Epithelial cell of esophagus (primary cell): ENCODE data around the gene SIN3B.

Experiments
- DNase-seq: peaks from one replicate; pipeline ENCODE4 v3.0.0; 2010; ENCODE audit warnings: low read depth
- H3K4me3 ChIP-seq: 2 replicates; pipeline ENCODE4 v1.5.1; 2011; ENCODE audit warnings: mild to moderate bottlenecking, low read length, control low read depth
- TF ChIP-seq, protein P1 (sequence below): IDR thresholded peaks from 2 replicates; pipeline ENCODE4 v1.5.1; 2011; ENCODE audit warnings: low read depth, mild to moderate bottlenecking, low read length, control low read depth, inconsistent platforms; ENCODE audit not compliant: insufficient read depth; ENCODE audit errors: missing control alignments

Gene SIN3B

DNA sequence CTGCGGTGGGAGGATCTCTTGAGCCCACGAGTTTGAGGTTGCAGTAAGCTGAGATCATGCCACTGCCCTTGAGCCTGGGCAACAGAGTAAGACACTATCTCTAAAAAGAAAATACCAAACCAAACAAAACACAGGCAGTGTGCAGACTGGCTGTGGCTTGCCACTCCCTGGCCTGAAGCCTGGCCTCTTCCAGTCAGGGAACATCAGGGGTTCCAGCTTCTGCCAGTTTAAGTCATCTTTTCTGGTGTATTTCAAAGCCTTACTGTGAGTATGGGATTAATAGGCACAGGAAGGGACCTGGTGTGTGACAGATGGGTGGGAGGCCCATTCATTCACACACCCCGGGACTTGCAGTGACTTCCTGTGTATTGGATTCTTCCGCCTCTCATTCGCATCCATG lies 32.6 kb downstream of the SIN3B start:
- no peak overlapping the region for H3K4me3 ChIP-seq
- DNase-seq = no peak
- TF ChIP-seq, protein P1, sequence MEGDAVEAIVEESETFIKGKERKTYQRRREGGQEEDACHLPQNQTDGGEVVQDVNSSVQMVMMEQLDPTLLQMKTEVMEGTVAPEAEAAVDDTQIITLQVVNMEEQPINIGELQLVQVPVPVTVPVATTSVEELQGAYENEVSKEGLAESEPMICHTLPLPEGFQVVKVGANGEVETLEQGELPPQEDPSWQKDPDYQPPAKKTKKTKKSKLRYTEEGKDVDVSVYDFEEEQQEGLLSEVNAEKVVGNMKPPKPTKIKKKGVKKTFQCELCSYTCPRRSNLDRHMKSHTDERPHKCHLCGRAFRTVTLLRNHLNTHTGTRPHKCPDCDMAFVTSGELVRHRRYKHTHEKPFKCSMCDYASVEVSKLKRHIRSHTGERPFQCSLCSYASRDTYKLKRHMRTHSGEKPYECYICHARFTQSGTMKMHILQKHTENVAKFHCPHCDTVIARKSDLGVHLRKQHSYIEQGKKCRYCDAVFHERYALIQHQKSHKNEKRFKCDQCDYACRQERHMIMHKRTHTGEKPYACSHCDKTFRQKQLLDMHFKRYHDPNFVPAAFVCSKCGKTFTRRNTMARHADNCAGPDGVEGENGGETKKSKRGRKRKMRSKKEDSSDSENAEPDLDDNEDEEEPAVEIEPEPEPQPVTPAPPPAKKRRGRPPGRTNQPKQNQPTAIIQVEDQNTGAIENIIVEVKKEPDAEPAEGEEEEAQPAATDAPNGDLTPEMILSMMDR = no peak

DNA sequence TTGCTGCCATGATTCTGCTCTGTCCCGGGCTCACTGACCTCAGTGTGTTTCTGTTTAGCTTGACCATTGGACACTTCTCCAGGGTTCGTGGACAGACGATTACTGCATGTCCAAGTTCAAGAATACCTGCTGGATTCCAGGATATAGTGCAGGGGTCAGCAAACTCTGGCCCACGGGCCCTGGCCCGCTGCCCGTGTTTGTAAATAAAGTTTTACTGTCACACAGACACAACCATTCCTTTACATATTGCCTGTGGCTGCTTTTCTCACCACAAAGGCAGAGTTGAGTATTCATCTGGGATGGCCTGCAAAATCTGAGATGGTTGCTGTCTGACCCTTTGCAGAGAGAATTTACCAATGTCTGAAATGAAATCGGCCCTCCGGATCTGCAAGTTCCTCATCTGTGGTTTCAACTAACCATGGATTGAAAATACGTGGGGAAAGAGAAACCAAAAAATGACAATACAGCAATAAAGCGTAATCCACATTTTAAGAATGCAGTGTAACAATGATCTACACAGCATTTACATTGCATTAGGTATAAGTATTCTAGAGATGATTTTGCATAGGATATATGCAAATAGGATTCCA lies 33.7 kb downstream of the SIN3B start:
- no peak overlapping the region for H3K4me3 ChIP-seq
- DNase-seq = no peak
- TF ChIP-seq, protein P1 = no peak

DNA sequence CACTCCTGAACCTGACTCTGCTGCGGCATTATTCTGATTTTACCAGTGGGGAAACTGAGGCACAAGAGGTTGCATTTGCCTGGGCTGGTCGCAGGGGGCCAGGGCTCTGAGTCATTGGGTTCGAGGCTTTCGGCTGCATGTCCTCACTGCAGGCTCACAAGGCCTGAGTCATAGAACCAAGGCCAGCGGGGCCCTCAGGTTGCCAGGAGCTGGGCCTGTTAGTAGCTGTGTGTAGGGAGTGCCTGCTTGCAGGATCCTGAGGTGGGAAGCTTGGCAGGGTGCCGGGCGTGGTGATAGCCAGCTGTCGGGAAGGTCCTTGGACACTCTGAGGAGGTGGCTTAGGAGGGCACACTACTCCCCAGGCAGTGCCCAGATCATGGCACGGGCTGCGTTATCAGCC lies 38.0 kb downstream of the SIN3B start:
- no peak overlapping the region for H3K4me3 ChIP-seq
- DNase-seq = peak; percentile 50
- TF ChIP-seq, protein P1 = no peak

DNA sequence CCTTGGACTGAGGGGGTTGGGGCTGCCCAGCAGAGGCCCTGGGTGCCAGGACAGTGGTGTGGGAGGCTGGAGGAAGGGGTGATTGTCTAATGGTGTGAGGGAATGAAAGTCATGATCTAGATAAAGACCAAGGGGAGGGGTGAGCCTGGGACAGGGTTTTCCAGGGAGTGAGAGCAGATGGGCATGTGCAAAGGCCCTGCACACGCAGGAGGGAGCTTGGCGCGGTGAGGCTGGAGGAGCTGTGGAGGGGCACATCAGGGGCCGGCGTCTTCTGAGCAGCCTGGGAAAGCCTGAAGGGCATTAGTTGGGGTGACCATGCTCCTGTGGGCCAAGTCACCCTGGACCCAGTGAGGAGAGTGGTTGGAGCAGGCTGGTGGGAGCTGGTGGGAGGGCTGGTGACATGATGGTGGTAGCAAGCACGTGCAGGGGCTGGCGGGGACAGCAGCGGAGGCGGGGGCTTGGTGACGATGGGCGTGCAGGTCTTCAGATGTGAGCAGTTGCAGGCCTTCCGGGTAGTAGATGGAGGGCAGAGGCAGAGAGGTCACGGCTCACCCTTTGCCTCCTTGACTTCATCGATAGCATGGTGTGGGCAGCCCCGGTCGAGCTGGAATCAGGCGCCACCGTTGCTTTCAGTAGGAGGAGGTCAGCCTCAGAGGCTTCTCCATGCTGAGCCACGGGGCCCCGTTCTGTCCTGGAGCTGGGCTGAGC lies 39.4 kb downstream of the SIN3B start:
- TF ChIP-seq, protein P1 = no peak
- no peak for DNase-seq
- H3K4me3 ChIP-seq = no peak overlapping the region

DNA sequence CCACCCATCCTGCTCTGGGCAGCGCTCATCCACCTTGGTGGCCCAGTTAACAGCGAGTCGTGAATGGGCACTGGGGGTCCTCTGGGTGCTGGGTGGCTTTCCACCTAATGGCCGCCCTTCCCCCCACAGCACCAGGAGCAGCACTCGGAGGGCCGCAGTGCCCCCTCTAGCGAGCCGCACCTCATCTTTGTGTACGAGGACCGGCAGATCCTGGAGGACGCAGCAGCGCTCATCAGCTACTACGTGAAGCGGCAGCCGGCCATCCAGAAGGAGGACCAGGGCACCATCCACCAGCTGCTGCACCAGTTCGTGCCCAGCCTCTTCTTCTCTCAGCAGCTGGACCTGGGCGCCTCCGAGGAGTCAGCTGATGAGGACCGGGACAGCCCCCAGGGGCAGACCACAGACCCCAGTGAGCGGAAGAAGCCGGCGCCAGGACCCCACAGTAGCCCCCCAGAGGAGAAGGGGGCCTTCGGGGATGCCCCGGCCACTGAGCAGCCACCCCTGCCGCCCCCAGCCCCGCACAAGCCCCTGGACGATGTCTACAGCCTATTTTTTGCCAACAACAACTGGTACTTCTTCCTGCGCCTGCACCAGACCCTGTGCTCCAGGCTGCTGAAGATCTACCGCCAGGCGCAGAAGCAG lies 40.3 kb downstream of the SIN3B start:
- TF ChIP-seq, protein P1 = no peak
- no peak for DNase-seq
- H3K4me3 ChIP-seq = no peak overlapping the region

DNA sequence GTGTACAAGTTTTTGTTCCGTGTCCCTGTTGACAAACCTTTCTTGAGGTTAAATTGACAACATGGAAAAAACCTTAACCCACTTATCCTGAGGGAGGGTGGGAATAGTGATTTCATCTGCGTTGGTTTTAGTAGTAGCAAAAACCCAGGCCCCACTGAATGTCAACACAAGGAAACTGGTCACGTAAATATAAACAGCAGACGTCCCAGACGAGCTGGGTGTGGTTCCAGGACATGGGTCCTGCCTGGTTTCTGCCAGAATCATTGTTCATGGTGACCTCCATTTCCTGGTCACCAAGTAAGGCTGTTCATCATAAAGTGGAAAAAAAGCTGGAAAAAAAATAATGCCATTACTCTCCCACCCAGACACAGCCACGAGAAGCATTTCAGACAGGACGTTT lies 42.7 kb downstream of the SIN3B start:
- TF ChIP-seq, protein P1 = no peak
- no peak overlapping the region for H3K4me3 ChIP-seq
- DNase-seq = no peak
